Measurements from ENCODE around the gene CDC73. TPM values are rescaled to one million over a fixed set of nuclear protein-coding genes. Genes with fewer than 3 reads are reported as not detected.

The CDC73 gene
- total and polyA plus RNA-seq, 2 donors (not counting 3 experiments of a cell fraction or from before 2014, with no cell fraction given), result 9.9 to 55.8 TPM

DNA sequence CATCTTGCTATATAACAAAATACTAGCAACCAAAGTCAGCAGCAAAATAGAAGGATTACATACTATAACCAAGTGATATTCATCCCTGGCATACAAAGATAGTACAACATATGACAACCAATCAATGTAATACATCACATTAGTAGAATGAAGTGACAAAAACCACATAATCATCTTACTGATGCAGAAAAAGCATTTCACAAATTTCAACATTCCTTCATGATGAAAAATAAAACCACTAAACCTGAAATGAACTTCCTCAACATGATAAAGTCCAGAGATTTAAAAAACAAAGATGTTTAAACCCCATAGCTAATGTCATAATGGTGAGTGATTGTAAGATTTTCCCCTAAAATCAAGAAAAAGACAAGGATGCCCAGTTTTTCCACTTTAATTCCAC is 43.8 kb upstream of the CDC73 start:
- POLR2A ChIA-PET, result no interaction called here
- Histone ChIP-seq H3K27ac (ENCODE audit: insufficient read depth, low read depth, low read length) (no peak overlapping the region), H4K20me1 (replicated peaks; ENCODE audit: control insufficient read depth, extremely low read depth, insufficient read depth, low read length) (peaks cover 3% of the 10 kb centered on the region), H3K9me3 (replicated peaks; ENCODE audit: control insufficient read depth, insufficient read depth, low read length) (no peaks in the 10 kb centered on the region), H3K9ac (replicated peaks; ENCODE audit: extremely low read depth, insufficient read depth, low read length) (no peak overlapping the region), H3K36me3 (ENCODE audit: control insufficient read depth in 2 of 2, extremely low read depth in 1 of 2, insufficient read depth in 2 of 2, low read length in 2 of 2) (peaks cover 9 to 13% of the 10 kb centered on the region in 2 experiments), H3K27me3 (ENCODE audit: control insufficient read depth in 2 of 2, insufficient read depth in 2 of 2, low read length in 2 of 2) (no peaks in the 10 kb centered on the region), H3K4me3 (replicated peaks in 1 of 3; ENCODE audit: insufficient read depth in 1 of 3, low read depth in 1 of 3, low read length in 3 of 3) (no peak overlapping the region), H3K79me2 (ENCODE audit: control insufficient read depth, insufficient read depth, low read length) (peaks cover 11% of the 10 kb centered on the region), H3K4me1 (ENCODE audit: control insufficient read depth, extremely low read depth, insufficient read depth, low read length) (no peaks in the 10 kb centered on the region), H3K9me1 (replicated peaks; ENCODE audit: control insufficient read depth, extremely low read depth, insufficient read depth, low read length) (no peaks in the 10 kb centered on the region), H2AFZ (ENCODE audit: low read depth, low read length) (no peak overlapping the region), H3K4me2 (ENCODE audit: insufficient read depth, low read length) (no peak overlapping the region)
- intact Hi-C loops (cut with micrococcal nuclease), result no loop called here
- CTCF ChIA-PET, result no interaction called here
- FAIRE-seq, result no peak
- no peak for DNase-seq (ENCODE audit: low read depth, low spot score)
- TF ChIP-seq CTCF (IDR thresholded peaks at IDR 0.05; ENCODE audit: extremely low read depth in 1 of 2, insufficient read depth in 1 of 2, low read depth in 1 of 2, low read length in 2 of 2) (no peak), FOS (IDR thresholded peaks at IDR 0.05; ENCODE audit: borderline replicate concordance, insufficient read depth, low read length) (no peak), MYC (IDR thresholded peaks at IDR 0.05; ENCODE audit: low read depth, low read length) (no peak), JUN (IDR thresholded peaks at IDR 0.05; ENCODE audit: borderline replicate concordance, insufficient read depth, insufficient read length, low read depth) (no peak), GATA2 (IDR thresholded peaks at IDR 0.05; ENCODE audit: insufficient read depth, insufficient read length, low read depth, low read length) (no peak), POLR2A (IDR thresholded peaks at IDR 0.05; ENCODE audit: low read depth, low read length) (no peak), POLR2AphosphoS5 (IDR thresholded peaks at IDR 0.05; ENCODE audit: insufficient read depth, low read depth, low read length) (no peak), EZH2 (IDR thresholded peaks at IDR 0.05; ENCODE audit: borderline replicate concordance, low read depth, low read length, severe bottlenecking) (no peak)
- TF ChIP-seq, protein P1, sequence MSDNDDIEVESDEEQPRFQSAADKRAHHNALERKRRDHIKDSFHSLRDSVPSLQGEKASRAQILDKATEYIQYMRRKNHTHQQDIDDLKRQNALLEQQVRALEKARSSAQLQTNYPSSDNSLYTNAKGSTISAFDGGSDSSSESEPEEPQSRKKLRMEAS (IDR thresholded peaks at IDR 0.05; ENCODE audit: insufficient read depth, insufficient read length), result no peak
- BruUV-seq (replicated peaks), result no TSS peak
- dilution Hi-C loops (cut with MboI; ENCODE audit: extremely low pct_ligation_motif_present, low sequenced_read_pairs), result no loop called here
